Measurements from ENCODE around the gene PPT1.

Gene PPT1

GRCh38 chr1:40096977-40097782 lies at the start of gene PPT1:
PPT1 (minus strand) TSS chr1:40097252; CDS start chr1:40097238, 14 bp downstream.
- peak; percentile 88 for DNase-seq (ENCODE audit: extremely low spot score)
- ChIA-PET POLR2A (no interaction called here), CTCF (interaction anchor here (0.8 to 1.8 kb wide), 4 partner anchors 19 to 241 kb away, joined by 3 to 5 read pairs (median 4); no protein-coding TSS in a partner anchor)
- TF ChIP-seq, protein P1, sequence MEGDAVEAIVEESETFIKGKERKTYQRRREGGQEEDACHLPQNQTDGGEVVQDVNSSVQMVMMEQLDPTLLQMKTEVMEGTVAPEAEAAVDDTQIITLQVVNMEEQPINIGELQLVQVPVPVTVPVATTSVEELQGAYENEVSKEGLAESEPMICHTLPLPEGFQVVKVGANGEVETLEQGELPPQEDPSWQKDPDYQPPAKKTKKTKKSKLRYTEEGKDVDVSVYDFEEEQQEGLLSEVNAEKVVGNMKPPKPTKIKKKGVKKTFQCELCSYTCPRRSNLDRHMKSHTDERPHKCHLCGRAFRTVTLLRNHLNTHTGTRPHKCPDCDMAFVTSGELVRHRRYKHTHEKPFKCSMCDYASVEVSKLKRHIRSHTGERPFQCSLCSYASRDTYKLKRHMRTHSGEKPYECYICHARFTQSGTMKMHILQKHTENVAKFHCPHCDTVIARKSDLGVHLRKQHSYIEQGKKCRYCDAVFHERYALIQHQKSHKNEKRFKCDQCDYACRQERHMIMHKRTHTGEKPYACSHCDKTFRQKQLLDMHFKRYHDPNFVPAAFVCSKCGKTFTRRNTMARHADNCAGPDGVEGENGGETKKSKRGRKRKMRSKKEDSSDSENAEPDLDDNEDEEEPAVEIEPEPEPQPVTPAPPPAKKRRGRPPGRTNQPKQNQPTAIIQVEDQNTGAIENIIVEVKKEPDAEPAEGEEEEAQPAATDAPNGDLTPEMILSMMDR (IDR thresholded peaks at IDR 0.05; ENCODE audit: control extremely low read depth, extremely low read depth, low read depth, missing control alignments): no peak

- TF ChIP-seq, protein P1 (IDR thresholded peaks at IDR 0.05; ENCODE audit: control extremely low read depth, extremely low read depth, low read depth, missing control alignments): peak; percentile 48
- ChIA-PET POLR2A (interaction anchor here (0.5 to 0.6 kb wide), 2 partner anchors 9 to 249 kb away, joined by 3 to 6 read pairs; no protein-coding TSS in a partner anchor), CTCF (interaction anchor here (0.6 to 3.8 kb wide), 93 partner anchors 9 to 860 kb away, joined by 3 to 120 read pairs (median 5); partner anchors contain the start of genes COL9A2, RLF and SMAP2)
- peak; percentile 54 for DNase-seq (ENCODE audit: extremely low spot score)
These were observed 47.0 kb upstream of the PPT1 start for GRCh38 chr1:40143891-40144575.

- CTCF ChIA-PET: interaction anchor here (0.6 to 3.6 kb wide), 6 partner anchors 12 to 199 kb away, joined by 3 to 71 read pairs (median 20); partner anchors contain the start of gene COL9A2
- DNase-seq (ENCODE audit: extremely low spot score): no peak
- TF ChIP-seq, protein P1 (IDR thresholded peaks at IDR 0.05; ENCODE audit: control extremely low read depth, extremely low read depth, low read depth, missing control alignments): no peak
- POLR2A ChIA-PET: interaction anchor here (0.6 kb wide), 1 partner anchor 512 kb away, joined by 5 read pairs; no protein-coding TSS in a partner anchor
These were observed 45.0 kb upstream of the PPT1 start for GRCh38 chr1:40141878-40142535.

DNA sequence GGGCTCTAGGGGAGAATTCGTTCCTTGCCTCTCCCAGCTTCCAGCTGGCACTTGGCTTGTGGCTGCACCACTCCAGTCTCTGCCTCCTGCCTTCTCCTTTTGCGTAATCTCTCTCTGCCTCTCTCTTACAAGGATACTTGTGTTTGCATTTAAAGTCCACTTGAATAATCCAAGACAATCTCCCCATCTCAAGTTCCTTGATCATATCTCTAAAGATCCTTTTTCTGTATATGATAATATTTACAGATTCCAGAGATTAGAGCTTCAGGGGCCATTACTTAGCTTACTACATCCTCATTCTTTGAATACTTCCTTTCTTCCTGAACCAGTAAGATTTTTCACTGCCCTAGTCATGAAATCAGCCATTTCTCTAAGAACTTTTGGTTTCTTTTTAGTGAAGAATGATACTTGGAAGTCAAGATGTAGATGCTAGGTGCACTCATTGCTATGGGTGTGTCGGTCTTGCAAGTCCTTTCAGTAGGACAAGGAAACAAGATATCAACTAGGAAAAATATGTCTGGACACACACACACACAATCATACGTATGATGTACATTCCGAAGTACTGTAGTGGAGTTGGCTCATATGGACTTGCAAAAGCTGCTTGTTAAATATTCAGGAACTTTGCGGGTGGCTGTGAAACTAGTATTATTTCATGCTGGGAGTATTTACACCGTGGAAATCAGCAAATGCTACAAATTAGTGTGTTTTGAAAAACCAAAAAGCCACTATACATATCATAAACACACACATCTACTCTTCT lies 43.3 kb upstream of the PPT1 start:
- TF ChIP-seq, protein P1 (IDR thresholded peaks at IDR 0.05; ENCODE audit: control extremely low read depth, extremely low read depth, low read depth, missing control alignments): no peak
- CTCF ChIA-PET: interaction anchor here (1.0 to 2.5 kb wide), 5 partner anchors 11 to 201 kb away, joined by 3 to 14 read pairs (median 4); no protein-coding TSS in a partner anchor
- POLR2A ChIA-PET: interaction anchor here (0.5 kb wide), 1 partner anchor 160 kb away, joined by 5 read pairs; no protein-coding TSS in a partner anchor
- DNase-seq (ENCODE audit: extremely low spot score): no peak

- TF ChIP-seq, protein P1 (IDR thresholded peaks at IDR 0.05; ENCODE audit: control extremely low read depth, extremely low read depth, low read depth, missing control alignments): no peak
- POLR2A ChIA-PET: no interaction called here
- CTCF ChIA-PET: interaction anchor here (1.2 to 3.7 kb wide), 3 partner anchors 10 to 182 kb away, joined by 3 to 17 read pairs (median 15); no protein-coding TSS in a partner anchor
- no peak for DNase-seq (ENCODE audit: extremely low spot score)
These were observed 36.8 kb upstream of the PPT1 start for GRCh38 chr1:40133839-40134238.

All from GM10248 (cell line).